Mesenchymal stem cell (in vitro differentiated cells and primary cell): ENCODE data around the gene LCA5L.

Source experiments
- DNase-seq: peaks from one replicate; pipeline ENCODE4 v3.0.0-alpha.2; 2013
- H2AFZ ChIP-seq: one replicate; pipeline ENCODE4 v1.6.1; 2013; ENCODE audit warnings: low read depth, mild to moderate bottlenecking, control low read depth, inconsistent platforms, low read length, moderate library complexity
- H2AK5ac ChIP-seq: 2 replicates; pipeline ENCODE4 v1.6.1; 2013; ENCODE audit warnings: low read length, moderate library complexity, mild to moderate bottlenecking, inconsistent platforms; ENCODE audit not compliant: severe bottlenecking
- H2BK120ac ChIP-seq: one replicate; pipeline ENCODE4 v1.6.1; 2013; ENCODE audit warnings: low read depth, mild to moderate bottlenecking, inconsistent platforms, low read length, moderate library complexity
- H2BK12ac ChIP-seq, 2 experiments: one replicate each; pipeline ENCODE4 v1.6.1; 2013; ENCODE audit warnings: inconsistent platforms in 2 of 2, low read length in 2 of 2, mild to moderate bottlenecking in 2 of 2, moderate library complexity in 2 of 2, control low read depth in 1 of 2
- H2BK15ac ChIP-seq: one replicate; pipeline ENCODE4 v1.6.1; 2013; ENCODE audit warnings: mild to moderate bottlenecking, low read depth, inconsistent platforms; ENCODE audit not compliant: poor library complexity, severe bottlenecking
- H2BK5ac ChIP-seq: 2 replicates; pipeline ENCODE4 v1.6.1; 2013; ENCODE audit warnings: low read depth, mild to moderate bottlenecking, low read length, control low read depth, inconsistent platforms; ENCODE audit not compliant: poor library complexity, severe bottlenecking
- H3K14ac ChIP-seq, 2 experiments: one replicate each; pipeline ENCODE4 v1.6.1; 2013; ENCODE audit warnings: inconsistent platforms in 2 of 2, low read length in 2 of 2, control low read depth in 1 of 2, mild to moderate bottlenecking in 1 of 2, moderate library complexity in 1 of 2
- H3K18ac ChIP-seq, 2 experiments: one replicate each; pipeline ENCODE4 v1.6.1; 2013; ENCODE audit warnings: inconsistent platforms in 2 of 2, low read length in 2 of 2, control low read depth in 1 of 2, low read depth in 1 of 2, mild to moderate bottlenecking in 1 of 2
- H3K23ac ChIP-seq, 2 experiments: one replicate each; pipeline ENCODE4 v1.6.1; 2013; ENCODE audit warnings: inconsistent platforms in 2 of 2, low read length in 2 of 2, mild to moderate bottlenecking in 2 of 2, moderate library complexity in 2 of 2, control low read depth in 1 of 2
- H3K27ac ChIP-seq: 2 replicates; pipeline ENCODE4 v1.5.1; 2013; ENCODE audit warnings: mild to moderate bottlenecking, moderate library complexity, low read length, control low read depth, inconsistent platforms; ENCODE audit not compliant: poor library complexity, severe bottlenecking
- H3K27me3 ChIP-seq, 2 experiments: 2 replicates each; pipeline versions ENCODE4 v1.6.1 to v1.7.0; 2013; ENCODE audit warnings: low read length in 2 of 2, mild to moderate bottlenecking in 2 of 2, moderate library complexity in 2 of 2, control low read depth in 1 of 2, inconsistent platforms in 1 of 2; ENCODE audit not compliant: control insufficient read depth in 1 of 2, insufficient read depth in 1 of 2
- H3K36me3 ChIP-seq, 2 experiments: 2 replicates each; pipeline versions ENCODE4 v1.6.1 to v1.7.0; 2013; ENCODE audit warnings: low read length in 2 of 2, control low read depth in 1 of 2, inconsistent platforms in 1 of 2, low read depth in 1 of 2, mild to moderate bottlenecking in 1 of 2; ENCODE audit not compliant: insufficient read depth in 2 of 2, control insufficient read depth in 1 of 2
- H3K4ac ChIP-seq, 2 experiments: one replicate each; pipeline ENCODE4 v1.6.1; 2013; ENCODE audit warnings: inconsistent platforms in 2 of 2, low read length in 2 of 2, mild to moderate bottlenecking in 2 of 2, moderate library complexity in 2 of 2, control low read depth in 1 of 2, low read depth in 1 of 2
- H3K4me1 ChIP-seq: 2 replicates; pipeline ENCODE4 v1.6.1; 2013; ENCODE audit warnings: low read depth, low read length, control low read depth; ENCODE audit not compliant: control insufficient read depth, insufficient read depth
- H3K4me2 ChIP-seq: 2 replicates; pipeline ENCODE4 v1.6.1; 2013; ENCODE audit warnings: low read length, mild to moderate bottlenecking, inconsistent platforms; ENCODE audit not compliant: poor library complexity, severe bottlenecking
- H3K4me3 ChIP-seq, 2 experiments: 2 replicates each; pipeline versions ENCODE4 v1.5.1 to v1.7.0; 2013; ENCODE audit warnings: low read length in 2 of 2, mild to moderate bottlenecking in 2 of 2, control low read depth in 1 of 2, low read depth in 1 of 2; ENCODE audit not compliant: insufficient read depth in 1 of 2
- H3K79me1 ChIP-seq: replicated peaks from 2 replicates; pipeline ENCODE4 v1.6.1; 2013; ENCODE audit warnings: mild to moderate bottlenecking, control low read depth, low read length, inconsistent platforms; ENCODE audit not compliant: poor library complexity, severe bottlenecking
- H3K9ac ChIP-seq: 2 replicates; pipeline ENCODE4 v1.7.0; 2013; ENCODE audit warnings: mild to moderate bottlenecking, low read length, moderate library complexity
- H3K9me3 ChIP-seq: 2 replicates; pipeline ENCODE4 v1.7.0; 2013; ENCODE audit warnings: mild to moderate bottlenecking, low read length; ENCODE audit not compliant: control insufficient read depth
- H4K8ac ChIP-seq: one replicate; pipeline ENCODE4 v1.6.1; 2013; ENCODE audit warnings: inconsistent platforms, mild to moderate bottlenecking, low read length, moderate library complexity
- H4K91ac ChIP-seq: one replicate; pipeline ENCODE4 v1.6.1; 2013; ENCODE audit warnings: mild to moderate bottlenecking, low read length, inconsistent platforms
- WGBS: methylation state at CpG from one replicate; pipeline ENCODE4 v1.1.7; 2013; ENCODE audit warnings: mixed read lengths; 5-methylcytosine and 5-hydroxymethylcytosine counted together

Gene LCA5L

DNA sequence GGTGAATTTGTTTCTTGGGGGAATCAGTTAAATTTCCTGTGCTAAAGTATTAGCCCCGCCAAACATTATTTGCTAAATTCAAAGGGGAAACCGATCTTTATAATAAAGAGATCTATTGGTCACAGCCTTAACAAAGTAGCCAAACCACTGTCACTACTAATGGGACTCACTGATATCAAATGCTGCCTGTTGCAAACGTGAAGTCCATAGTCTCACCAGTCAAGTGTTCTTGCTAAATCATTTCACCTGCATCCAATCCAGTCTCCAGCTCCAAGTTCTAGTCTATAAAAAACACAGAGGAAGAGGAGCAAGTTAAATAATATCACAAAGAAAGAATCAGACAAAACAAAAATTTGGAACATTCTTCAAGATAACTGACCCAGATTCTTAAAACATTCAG is 36.3 kb upstream of the LCA5L start:
- no peak overlapping the region for H2BK15ac ChIP-seq
- no peak overlapping the region for H4K91ac ChIP-seq
- H3K27ac ChIP-seq = no peak overlapping the region
- no peak overlapping the region for H2BK5ac ChIP-seq
- no peak overlapping the region for H3K4ac ChIP-seq
- no peak overlapping the region for H3K9ac ChIP-seq
- no peak overlapping the region for H3K23ac ChIP-seq
- no peak overlapping the region for H2BK12ac ChIP-seq
- H2AFZ ChIP-seq = no peak overlapping the region
- no peaks in the 10 kb centered on the region for H3K27me3 ChIP-seq
- no peaks in the 10 kb centered on the region for H3K9me3 ChIP-seq
- no peak overlapping the region for H4K8ac ChIP-seq
- H3K79me1 ChIP-seq = no peaks in the 10 kb centered on the region
- WGBS = 90% methylated on average over 3 of the region's 3 CpGs
- DNase-seq = no peak
- no peak overlapping the region for H2BK120ac ChIP-seq
- H3K18ac ChIP-seq = no peak overlapping the region
- no peak overlapping the region for H3K14ac ChIP-seq
- no peaks in the 10 kb centered on the region for H3K36me3 ChIP-seq
- no peaks in the 10 kb centered on the region for H3K4me1 ChIP-seq
- no peak overlapping the region for H3K4me3 ChIP-seq
- no peak overlapping the region for H2AK5ac ChIP-seq
- H3K4me2 ChIP-seq = no peak overlapping the region

DNA sequence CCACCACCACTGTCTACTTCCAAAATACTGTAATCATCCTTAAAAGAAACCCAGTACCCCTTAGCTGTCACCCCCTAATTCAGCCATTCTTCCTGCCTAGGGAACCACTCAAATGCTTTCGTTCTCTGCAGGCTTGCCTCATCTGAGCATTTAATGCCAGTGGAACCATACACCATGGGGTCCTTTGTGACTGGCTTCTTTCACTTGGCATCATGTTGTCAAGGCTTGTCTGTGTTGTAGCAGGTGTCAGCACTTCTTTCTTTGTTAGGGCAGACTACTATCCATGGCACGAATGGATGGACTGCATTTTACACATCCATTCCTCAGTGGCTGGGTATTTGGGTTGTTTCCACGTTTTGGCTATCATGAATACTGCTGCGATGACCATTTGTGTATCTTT is 34.7 kb upstream of the LCA5L start:
- H3K4me1 ChIP-seq = no peaks in the 10 kb centered on the region
- no peak overlapping the region for H3K14ac ChIP-seq
- H3K36me3 ChIP-seq = no peaks in the 10 kb centered on the region
- H2AFZ ChIP-seq = no peak overlapping the region
- WGBS = 81% methylated on average over 4 of the region's 4 CpGs
- no peak overlapping the region for H3K4me2 ChIP-seq
- no peak overlapping the region for H4K8ac ChIP-seq
- no peak overlapping the region for H2BK15ac ChIP-seq
- H2BK12ac ChIP-seq = no peak overlapping the region
- no peaks in the 10 kb centered on the region for H3K79me1 ChIP-seq
- H2BK5ac ChIP-seq = no peak overlapping the region
- no peak for DNase-seq
- no peak overlapping the region for H3K4me3 ChIP-seq
- no peak overlapping the region for H2AK5ac ChIP-seq
- H3K23ac ChIP-seq = no peak overlapping the region
- H3K18ac ChIP-seq = no peak overlapping the region
- H3K27me3 ChIP-seq = no peaks in the 10 kb centered on the region
- no peak overlapping the region for H4K91ac ChIP-seq
- H2BK120ac ChIP-seq = no peak overlapping the region
- H3K9me3 ChIP-seq = no peaks in the 10 kb centered on the region
- no peak overlapping the region for H3K27ac ChIP-seq
- H3K4ac ChIP-seq = no peak overlapping the region
- no peak overlapping the region for H3K9ac ChIP-seq

DNA sequence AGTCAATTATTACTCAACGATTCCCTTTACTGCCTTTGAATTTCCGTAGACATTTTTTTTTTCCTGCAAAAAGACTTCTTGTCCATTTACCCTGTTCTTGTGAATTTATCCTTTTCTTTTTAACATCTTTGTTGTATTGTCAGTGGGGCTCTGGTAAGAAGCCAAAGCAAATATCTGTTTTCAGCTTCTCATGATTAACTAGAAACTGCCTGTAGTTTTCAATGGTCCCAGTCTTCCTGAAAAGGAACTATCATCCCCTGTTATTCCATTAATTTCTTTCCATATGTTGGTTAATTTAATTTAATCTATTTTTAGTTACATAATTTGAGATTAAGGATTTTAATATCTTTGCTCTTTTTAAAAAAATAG is 34.2 kb upstream of the LCA5L start:
- H3K4me1 ChIP-seq = no peaks in the 10 kb centered on the region
- no peaks in the 10 kb centered on the region for H3K27me3 ChIP-seq
- DNase-seq = no peak
- H3K36me3 ChIP-seq = no peaks in the 10 kb centered on the region
- H3K9me3 ChIP-seq = no peaks in the 10 kb centered on the region
- H3K9ac ChIP-seq = no peak overlapping the region
- WGBS = 82% methylated on average over 2 of the region's 2 CpGs
- no peak overlapping the region for H3K4ac ChIP-seq
- no peak overlapping the region for H3K4me3 ChIP-seq
- H3K23ac ChIP-seq = no peak overlapping the region
- H2AFZ ChIP-seq = no peak overlapping the region
- no peaks in the 10 kb centered on the region for H3K79me1 ChIP-seq
- no peak overlapping the region for H3K4me2 ChIP-seq
- H4K91ac ChIP-seq = no peak overlapping the region
- H4K8ac ChIP-seq = no peak overlapping the region
- no peak overlapping the region for H2BK12ac ChIP-seq
- no peak overlapping the region for H2BK15ac ChIP-seq
- H2AK5ac ChIP-seq = no peak overlapping the region
- no peak overlapping the region for H3K27ac ChIP-seq
- no peak overlapping the region for H3K18ac ChIP-seq
- no peak overlapping the region for H3K14ac ChIP-seq
- H2BK120ac ChIP-seq = no peak overlapping the region
- no peak overlapping the region for H2BK5ac ChIP-seq

DNA sequence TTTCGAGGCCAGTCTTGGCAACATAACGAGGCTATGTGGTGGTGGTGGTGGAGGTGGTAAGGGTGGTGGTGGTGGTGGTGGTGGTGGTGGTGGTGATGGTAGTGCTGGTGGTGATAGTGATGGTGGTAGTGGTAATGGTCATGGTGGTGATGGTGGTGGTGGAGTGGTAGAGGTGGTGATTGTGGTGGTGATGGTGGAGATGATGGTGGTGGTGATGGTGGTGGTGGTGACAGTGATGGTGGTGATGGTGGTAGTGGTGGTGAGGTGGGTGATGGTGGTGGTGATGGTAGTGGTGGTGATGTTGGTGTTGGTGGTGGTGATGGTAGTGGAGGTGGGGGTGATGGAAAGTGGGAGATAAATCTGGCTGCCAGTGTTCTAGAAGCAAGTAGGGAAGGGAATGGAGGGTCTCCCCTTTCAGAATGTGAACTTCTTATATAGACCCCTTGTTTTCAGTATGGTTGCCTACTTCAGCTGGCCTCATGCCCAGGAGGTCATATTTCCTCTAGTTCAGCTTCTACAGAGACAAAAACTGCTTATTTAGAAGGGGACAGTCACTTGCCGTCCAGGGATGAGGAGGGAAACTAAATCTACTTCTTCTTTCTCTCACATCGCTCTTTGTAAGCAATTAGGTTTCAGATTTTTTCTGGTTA is 33.7 kb upstream of the LCA5L start:
- Histone ChIP-seq H3K9me3 (no peaks in the 10 kb centered on the region), H3K4me1 (no peaks in the 10 kb centered on the region), H3K79me1 (no peaks in the 10 kb centered on the region), H3K4me3 (no peak overlapping the region), H3K36me3 (no peaks in the 10 kb centered on the region), H2AFZ (no peak overlapping the region), H3K4ac (no peak overlapping the region), H3K27me3 (no peaks in the 10 kb centered on the region), H3K27ac (no peak overlapping the region), H3K23ac (no peak overlapping the region), H2BK5ac (no peak overlapping the region), H4K91ac (no peak overlapping the region), H3K9ac (no peak overlapping the region), H2AK5ac (no peak overlapping the region), H2BK120ac (no peak overlapping the region), H2BK12ac (no peak overlapping the region), H3K18ac (no peak overlapping the region), H3K4me2 (no peak overlapping the region), H4K8ac (no peak overlapping the region), H2BK15ac (no peak overlapping the region), H3K14ac (peak overlapping the region in 1 of 2 experiments; percentile 79)
- DNase-seq = no peak
- 64% methylated on average over 4 of the region's 4 CpGs for whole genome bisulfite sequencing
